ENCODE measurements around the gene CCL17.

Gene CCL17

GRCh38 chr16:57401943-57402640 lies 2.5 kb upstream of the CCL17 start:
- no peak overlapping the region for H3K4me3 ChIP-seq (ENCODE audit: low read depth, low read length)
- DNase-seq (ENCODE audit: low read depth), result no peak
- TF ChIP-seq, protein P1, sequence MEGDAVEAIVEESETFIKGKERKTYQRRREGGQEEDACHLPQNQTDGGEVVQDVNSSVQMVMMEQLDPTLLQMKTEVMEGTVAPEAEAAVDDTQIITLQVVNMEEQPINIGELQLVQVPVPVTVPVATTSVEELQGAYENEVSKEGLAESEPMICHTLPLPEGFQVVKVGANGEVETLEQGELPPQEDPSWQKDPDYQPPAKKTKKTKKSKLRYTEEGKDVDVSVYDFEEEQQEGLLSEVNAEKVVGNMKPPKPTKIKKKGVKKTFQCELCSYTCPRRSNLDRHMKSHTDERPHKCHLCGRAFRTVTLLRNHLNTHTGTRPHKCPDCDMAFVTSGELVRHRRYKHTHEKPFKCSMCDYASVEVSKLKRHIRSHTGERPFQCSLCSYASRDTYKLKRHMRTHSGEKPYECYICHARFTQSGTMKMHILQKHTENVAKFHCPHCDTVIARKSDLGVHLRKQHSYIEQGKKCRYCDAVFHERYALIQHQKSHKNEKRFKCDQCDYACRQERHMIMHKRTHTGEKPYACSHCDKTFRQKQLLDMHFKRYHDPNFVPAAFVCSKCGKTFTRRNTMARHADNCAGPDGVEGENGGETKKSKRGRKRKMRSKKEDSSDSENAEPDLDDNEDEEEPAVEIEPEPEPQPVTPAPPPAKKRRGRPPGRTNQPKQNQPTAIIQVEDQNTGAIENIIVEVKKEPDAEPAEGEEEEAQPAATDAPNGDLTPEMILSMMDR (IDR thresholded peaks at IDR 0.05; ENCODE audit: insufficient read depth, low read depth, low read length, missing control alignments), result no peak

- no peak overlapping the region for H3K4me3 ChIP-seq (ENCODE audit: low read depth, low read length)
- DNase-seq (ENCODE audit: low read depth), result no peak
- TF ChIP-seq, protein P1 (IDR thresholded peaks at IDR 0.05; ENCODE audit: insufficient read depth, low read depth, low read length, missing control alignments), result no peak
Measured at GRCh38 chr16:57405097-57405496, 530 bp downstream of the CCL17 start.

- no peak for DNase-seq (ENCODE audit: low read depth)
- no peak overlapping the region for H3K4me3 ChIP-seq (ENCODE audit: low read depth, low read length)
- TF ChIP-seq, protein P1 (IDR thresholded peaks at IDR 0.05; ENCODE audit: insufficient read depth, low read depth, low read length, missing control alignments), result no peak
Measured at GRCh38 chr16:57406881-57407280, 2.3 kb downstream of the CCL17 start.

DNA sequence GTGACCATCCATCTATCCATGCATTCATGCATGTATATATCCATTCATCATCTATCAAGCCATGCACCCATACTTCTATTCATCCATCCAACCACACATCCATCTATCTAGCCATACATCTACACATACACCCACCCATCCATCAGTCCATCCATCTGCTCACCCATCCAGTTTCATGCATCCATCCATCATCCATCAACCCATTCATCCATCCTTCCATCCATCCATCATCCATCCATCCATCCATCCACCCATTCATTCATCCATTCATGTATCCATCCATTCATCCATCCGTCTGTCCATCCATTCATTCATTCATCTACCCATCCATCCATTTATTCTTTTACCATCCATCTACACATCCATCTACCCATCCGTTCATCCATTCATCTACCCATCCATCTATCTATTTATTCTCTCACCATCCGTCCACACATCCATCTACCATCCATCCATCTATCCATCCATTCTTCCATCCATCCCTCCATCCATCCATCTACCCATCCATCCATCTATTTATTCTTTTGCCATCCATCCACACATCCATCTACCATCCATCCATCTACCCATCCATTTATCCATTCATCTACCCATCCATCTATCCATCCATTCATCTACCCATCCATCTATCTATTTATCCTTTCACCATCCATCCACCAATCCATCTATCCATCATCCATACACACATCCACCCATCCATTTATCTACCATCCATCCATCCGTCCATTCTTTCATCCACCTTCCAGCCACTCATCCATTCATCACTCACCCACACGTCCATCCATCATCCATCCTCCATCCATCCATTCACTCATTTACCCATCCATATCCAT lies 3.2 kb downstream of the CCL17 start:
- TF ChIP-seq, protein P1 (IDR thresholded peaks at IDR 0.05; ENCODE audit: insufficient read depth, low read depth, low read length, missing control alignments), result no peak
- DNase-seq (ENCODE audit: low read depth), result no peak
- no peak overlapping the region for H3K4me3 ChIP-seq (ENCODE audit: low read depth, low read length)

DNA sequence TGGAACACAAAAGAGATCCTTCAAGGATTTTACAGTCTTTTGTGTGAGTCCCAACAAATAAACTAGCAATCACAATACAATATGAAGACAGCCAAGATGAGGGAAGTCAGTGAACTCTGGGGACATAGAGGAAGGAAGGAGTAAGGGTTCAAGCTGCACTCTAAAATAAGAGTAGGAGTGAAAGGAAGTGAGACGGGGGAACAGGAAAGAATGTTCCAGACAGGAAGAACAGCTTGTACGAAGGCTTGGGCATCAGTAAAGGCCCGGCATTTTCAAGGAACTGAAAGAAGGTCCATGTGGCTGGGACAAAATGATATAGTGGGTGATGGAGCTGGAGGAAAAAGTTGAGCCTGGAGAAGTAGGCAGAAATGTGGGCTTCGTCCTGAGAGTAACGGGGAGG lies 4.5 kb downstream of the CCL17 start:
- no peak for DNase-seq (ENCODE audit: low read depth)
- no peak overlapping the region for H3K4me3 ChIP-seq (ENCODE audit: low read depth, low read length)

GRCh38 chr16:57409870-57410587 lies 5.5 kb downstream of the CCL17 start:
- no peak for DNase-seq (ENCODE audit: low read depth)
- TF ChIP-seq, protein P1 (IDR thresholded peaks at IDR 0.05; ENCODE audit: insufficient read depth, low read depth, low read length, missing control alignments), result no peak
- H3K4me3 ChIP-seq (ENCODE audit: low read depth, low read length), result no peak overlapping the region

More for the DNA sequence above, 4.5 kb downstream of the CCL17 start:
- TF ChIP-seq, protein P1 (IDR thresholded peaks at IDR 0.05; ENCODE audit: insufficient read depth, low read depth, low read length, missing control alignments), result no peak
